ENCODE data around the gene SLC2A9. TPM values are rescaled to one million over a fixed set of nuclear protein-coding genes. Genes with fewer than 3 reads are reported as not detected.

Gene SLC2A9
- total RNA-seq, 1 donor from 2014 or later = 0.72 TPM

DNA sequence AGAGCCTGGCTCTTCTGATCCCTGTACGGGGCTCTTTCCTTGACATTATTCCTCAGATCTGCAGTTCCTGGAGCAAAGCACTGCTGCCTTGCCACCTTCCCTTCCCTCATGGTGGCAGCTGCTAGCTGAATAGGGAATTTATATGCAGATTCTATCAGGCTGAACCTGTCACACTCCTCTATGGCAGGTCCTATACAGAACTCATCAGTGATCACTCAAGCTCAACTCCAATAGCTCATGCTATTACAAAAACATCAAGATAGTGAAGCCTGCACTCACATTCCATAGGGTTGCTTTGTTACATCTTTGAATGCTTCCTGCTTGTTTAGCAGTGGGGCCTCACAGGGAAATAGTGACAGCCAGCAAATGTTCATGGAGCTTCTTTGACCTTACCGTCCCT is 71.7 kb downstream of the SLC2A9 start:
- DNase-seq (ENCODE audit: low spot score) = no peak
- Mint-ChIP-seq H3K4me3 (ENCODE audit: unreplicated experiment) (no peak overlapping the region), H3K27me3 (ENCODE audit: low read depth) (peaks cover 8% of the 10 kb centered on the region), H3K36me3 (ENCODE audit: low read depth) (no peaks in the 10 kb centered on the region), H3K27ac (ENCODE audit: unreplicated experiment) (no peak overlapping the region), H3K9me3 (ENCODE audit: low read depth) (no peaks in the 10 kb centered on the region), H3K4me1 (ENCODE audit: low read depth) (no peaks in the 10 kb centered on the region)
- TF ChIP-seq, protein P1, sequence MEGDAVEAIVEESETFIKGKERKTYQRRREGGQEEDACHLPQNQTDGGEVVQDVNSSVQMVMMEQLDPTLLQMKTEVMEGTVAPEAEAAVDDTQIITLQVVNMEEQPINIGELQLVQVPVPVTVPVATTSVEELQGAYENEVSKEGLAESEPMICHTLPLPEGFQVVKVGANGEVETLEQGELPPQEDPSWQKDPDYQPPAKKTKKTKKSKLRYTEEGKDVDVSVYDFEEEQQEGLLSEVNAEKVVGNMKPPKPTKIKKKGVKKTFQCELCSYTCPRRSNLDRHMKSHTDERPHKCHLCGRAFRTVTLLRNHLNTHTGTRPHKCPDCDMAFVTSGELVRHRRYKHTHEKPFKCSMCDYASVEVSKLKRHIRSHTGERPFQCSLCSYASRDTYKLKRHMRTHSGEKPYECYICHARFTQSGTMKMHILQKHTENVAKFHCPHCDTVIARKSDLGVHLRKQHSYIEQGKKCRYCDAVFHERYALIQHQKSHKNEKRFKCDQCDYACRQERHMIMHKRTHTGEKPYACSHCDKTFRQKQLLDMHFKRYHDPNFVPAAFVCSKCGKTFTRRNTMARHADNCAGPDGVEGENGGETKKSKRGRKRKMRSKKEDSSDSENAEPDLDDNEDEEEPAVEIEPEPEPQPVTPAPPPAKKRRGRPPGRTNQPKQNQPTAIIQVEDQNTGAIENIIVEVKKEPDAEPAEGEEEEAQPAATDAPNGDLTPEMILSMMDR (IDR thresholded peaks at IDR 0.05) = no peak

DNA sequence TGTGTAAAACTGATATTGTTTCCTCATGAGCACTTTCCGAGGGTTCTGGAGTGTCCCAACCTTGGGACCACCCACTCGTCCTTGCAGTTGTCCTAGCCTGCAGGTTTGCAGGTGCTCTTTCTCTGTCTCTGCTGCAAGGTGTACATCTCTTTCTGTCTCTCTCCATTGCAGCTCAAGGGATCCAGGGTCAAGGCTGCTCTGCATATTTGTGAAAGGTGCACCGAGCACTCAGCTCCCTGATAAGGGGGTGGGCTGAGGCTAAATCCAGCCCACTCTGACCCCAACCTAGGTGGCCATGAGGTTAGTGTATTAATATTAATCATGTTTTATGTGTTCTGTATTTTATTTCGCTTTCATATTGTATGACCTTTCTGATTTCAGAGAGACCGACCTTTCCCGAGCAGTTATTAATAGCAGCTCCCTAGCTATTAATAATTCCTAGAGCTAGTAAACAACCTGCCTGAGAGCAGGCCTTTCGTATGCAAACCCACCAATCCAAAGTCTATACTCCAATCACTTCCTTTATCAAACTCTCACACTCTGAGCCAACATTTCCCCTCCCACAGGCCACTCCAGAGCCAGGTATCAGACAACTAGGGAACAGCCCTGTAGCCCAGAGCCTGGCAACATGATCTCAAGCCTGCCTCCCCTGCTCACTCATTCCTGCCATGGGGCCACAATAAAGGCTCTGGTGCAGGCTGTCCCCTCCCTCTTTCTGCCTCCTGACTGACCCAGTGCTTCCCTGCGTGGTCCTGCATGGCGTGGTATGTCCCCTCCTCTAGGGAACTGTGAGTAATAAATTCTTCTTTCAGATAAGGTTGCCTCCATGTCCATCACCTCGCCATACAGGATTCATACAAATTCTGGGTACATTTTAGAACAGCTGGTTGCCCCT is 73.9 kb downstream of the SLC2A9 start:
- Mint-ChIP-seq H3K27ac (ENCODE audit: unreplicated experiment) (no peak overlapping the region), H3K4me3 (ENCODE audit: unreplicated experiment) (no peak overlapping the region), H3K36me3 (ENCODE audit: low read depth) (no peaks in the 10 kb centered on the region), H3K27me3 (ENCODE audit: low read depth) (peaks cover 12% of the 10 kb centered on the region), H3K9me3 (ENCODE audit: low read depth) (no peaks in the 10 kb centered on the region), H3K4me1 (ENCODE audit: low read depth) (no peaks in the 10 kb centered on the region)
- TF ChIP-seq, protein P1 (IDR thresholded peaks at IDR 0.05) = no peak
- DNase-seq (ENCODE audit: low spot score) = no peak

DNA sequence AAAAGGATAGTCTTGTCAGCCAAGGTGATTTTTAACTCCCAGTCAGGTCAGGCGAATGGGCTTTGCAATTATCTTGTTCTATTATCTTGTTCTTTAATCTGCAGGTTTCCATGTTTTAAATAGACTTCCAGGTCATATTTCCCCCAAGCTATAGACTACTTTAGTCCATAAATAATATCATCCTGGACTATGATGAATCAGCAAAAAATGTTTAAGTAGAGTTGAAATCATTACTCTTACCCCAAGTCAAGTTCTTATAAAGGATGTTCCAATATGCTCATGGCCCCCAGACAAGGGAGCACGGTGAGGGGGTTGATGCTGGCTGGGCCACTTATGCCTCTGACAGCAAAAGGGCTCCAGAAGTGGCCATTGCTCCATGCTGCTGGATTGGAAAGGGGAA is 75.1 kb downstream of the SLC2A9 start:
- no peak overlapping the region for H3K4me3 Mint-ChIP-seq (ENCODE audit: unreplicated experiment)
- DNase-seq (ENCODE audit: low spot score) = no peak
- H3K36me3 Mint-ChIP-seq (ENCODE audit: low read depth) = no peaks in the 10 kb centered on the region
- no peaks in the 10 kb centered on the region for H3K9me3 Mint-ChIP-seq (ENCODE audit: low read depth)
- H3K27ac Mint-ChIP-seq (ENCODE audit: unreplicated experiment) = no peak overlapping the region
- peaks cover 14% of the 10 kb centered on the region for H3K27me3 Mint-ChIP-seq (ENCODE audit: low read depth)
- H3K4me1 Mint-ChIP-seq (ENCODE audit: low read depth) = no peaks in the 10 kb centered on the region
- TF ChIP-seq, protein P1 (IDR thresholded peaks at IDR 0.05) = no peak

DNA sequence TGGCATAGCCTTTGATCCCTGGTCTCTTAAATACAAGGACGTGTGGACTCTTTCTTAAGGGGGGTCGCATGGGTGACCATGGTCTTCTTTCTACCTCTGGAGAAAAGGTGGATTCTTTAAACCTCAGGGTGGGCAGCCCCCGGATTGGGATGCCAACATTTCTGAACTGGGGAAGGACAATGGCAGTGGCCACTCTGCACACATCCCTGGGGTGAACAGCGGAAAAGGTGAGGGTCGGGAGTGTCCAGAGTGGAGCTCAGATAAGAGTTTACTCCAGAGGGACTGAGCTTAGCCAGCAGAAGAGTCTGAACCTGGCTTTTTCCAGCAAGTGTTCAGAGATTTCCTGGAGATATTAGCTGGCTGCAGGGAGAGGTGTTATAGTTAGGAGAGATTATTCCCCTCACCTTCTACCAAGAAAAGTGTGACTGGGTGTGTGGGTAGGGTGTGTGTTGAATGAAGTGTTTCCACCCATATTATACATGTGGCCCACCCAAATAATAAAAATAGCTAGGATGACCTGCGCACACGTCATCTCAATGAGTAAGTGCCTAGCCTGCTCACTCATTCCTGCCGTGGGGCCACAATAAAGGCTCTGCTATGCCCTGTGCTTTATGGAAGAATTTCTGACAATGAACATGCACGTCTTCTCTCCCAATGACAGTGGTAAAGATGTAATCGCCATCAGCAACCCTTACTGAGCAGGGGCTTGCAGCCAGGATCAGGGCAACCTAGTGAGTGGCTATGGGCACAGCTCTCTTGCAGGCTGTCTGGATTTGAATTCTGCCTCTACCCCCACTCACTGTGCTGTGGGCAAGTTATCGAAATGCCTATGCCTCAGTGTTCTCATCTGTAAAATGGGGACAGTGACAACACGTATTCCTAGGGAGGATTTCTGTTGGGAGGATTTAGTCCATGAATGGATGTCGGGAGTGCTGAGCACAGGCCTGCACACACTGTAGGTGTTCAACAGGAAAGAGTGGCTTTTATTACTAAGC is 76.6 kb downstream of the SLC2A9 start:
- Mint-ChIP-seq H3K9me3 (ENCODE audit: low read depth) (no peaks in the 10 kb centered on the region), H3K4me1 (ENCODE audit: low read depth) (no peaks in the 10 kb centered on the region), H3K36me3 (ENCODE audit: low read depth) (no peaks in the 10 kb centered on the region), H3K27me3 (ENCODE audit: low read depth) (peaks cover 13% of the 10 kb centered on the region), H3K27ac (ENCODE audit: unreplicated experiment) (no peak overlapping the region), H3K4me3 (ENCODE audit: unreplicated experiment) (no peak overlapping the region)
- TF ChIP-seq, protein P1 (IDR thresholded peaks at IDR 0.05) = no peak
- no peak for DNase-seq (ENCODE audit: low spot score)

DNA sequence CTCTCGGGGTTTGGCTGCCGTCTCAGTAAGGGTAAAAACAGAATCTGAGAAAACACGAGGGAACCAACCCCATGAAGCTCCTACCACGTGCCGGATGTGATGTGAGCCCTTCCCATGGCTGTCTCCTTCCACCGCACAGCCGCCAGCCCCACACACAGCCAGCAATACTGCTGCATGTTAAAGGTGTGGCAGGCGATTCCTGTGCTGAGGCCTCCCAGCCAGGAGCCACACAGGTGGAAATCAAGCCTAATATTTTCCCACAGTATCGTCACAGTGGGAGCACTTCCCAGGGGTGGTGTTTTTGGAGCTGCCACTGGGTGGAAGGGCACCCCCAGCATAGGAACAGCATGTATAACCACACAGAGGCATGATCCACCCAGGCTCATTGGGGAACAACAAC is 77.5 kb downstream of the SLC2A9 start:
- Mint-ChIP-seq H3K9me3 (ENCODE audit: low read depth) (no peaks in the 10 kb centered on the region), H3K36me3 (ENCODE audit: low read depth) (no peaks in the 10 kb centered on the region), H3K4me1 (ENCODE audit: low read depth) (no peaks in the 10 kb centered on the region), H3K27me3 (ENCODE audit: low read depth) (peaks cover 11% of the 10 kb centered on the region), H3K4me3 (ENCODE audit: unreplicated experiment) (no peak overlapping the region), H3K27ac (ENCODE audit: unreplicated experiment) (no peak overlapping the region)
- DNase-seq (ENCODE audit: low spot score) = no peak
- TF ChIP-seq, protein P1 (IDR thresholded peaks at IDR 0.05) = no peak
